IMR-90 (cell line): Measurements from ENCODE around the gene FCN1. TPM values are rescaled to one million over a fixed set of nuclear protein-coding genes. Genes with fewer than 3 reads are reported as not detected.

Experiments
- ATAC-seq: fragments of 200-7000 bp; cut with Tn5 transposase; 2 replicates; pipeline ENCODE4 v1.9.1; 2020; ENCODE audit warnings: low read depth, mild to moderate bottlenecking, moderate library complexity
- BruUV-seq: library from RNA; stranded (reverse); fragments of 400-500 nt; replicated peaks from 2 replicates; lab custom pipeline; 2021; lab: Mats Ljungman, UMichigan
- CTCF ChIA-PET: fragments of 300-600 bp; formaldehyde crosslinking; extraction: SDS; loops from one replicate; lab custom pipeline; 2021; ENCODE audit warnings: antibody characterized with exemption; lab: Yijun Ruan, JAX
- POLR2A ChIA-PET: fragments of 300-600 bp; sonication (Branson Sonifier 250); formaldehyde crosslinking; loops from one replicate; lab custom pipeline; 2022; ENCODE audit warnings: antibody characterized with exemption; ENCODE audit not compliant: unreplicated experiment; lab: Charles Lee
- DNase-seq: peaks from one replicate; pipeline ENCODE4 v3.0.0; 2013
- H2AFZ ChIP-seq: replicated peaks from 2 replicates; pipeline ENCODE3; 2013; ENCODE audit warnings: low read length, mild to moderate bottlenecking; ENCODE audit not compliant: poor library complexity
- H2AK5ac ChIP-seq: 2 replicates; pipeline ENCODE4 v1.6.1; 2013; ENCODE audit warnings: low read depth, low read length, inconsistent platforms
- H2AK9ac ChIP-seq: replicated peaks from 2 replicates; pipeline ENCODE3; 2013; ENCODE audit warnings: mild to moderate bottlenecking, low read depth, low read length, moderate library complexity; ENCODE audit not compliant: poor library complexity
- H2BK120ac ChIP-seq: 2 replicates; pipeline ENCODE4 v1.6.1; 2013; ENCODE audit warnings: low read depth, low read length, inconsistent platforms
- H2BK15ac ChIP-seq: 3 replicates; pipeline ENCODE4 v1.6.1; 2013; ENCODE audit warnings: low read depth, low read length, inconsistent platforms
- H2BK20ac ChIP-seq: 2 replicates; pipeline ENCODE4 v1.6.1; 2013; ENCODE audit warnings: low read depth, mild to moderate bottlenecking, inconsistent platforms, low read length, moderate library complexity
- H2BK5ac ChIP-seq: 2 replicates; pipeline ENCODE4 v1.6.1; 2013; ENCODE audit warnings: mild to moderate bottlenecking, low read depth, low read length, inconsistent platforms; ENCODE audit not compliant: poor library complexity, severe bottlenecking
- H3K14ac ChIP-seq: replicated peaks from 2 replicates; pipeline ENCODE4 v1.6.1; 2013; ENCODE audit warnings: low read depth, low read length, inconsistent platforms
- H3K18ac ChIP-seq: 2 replicates; pipeline ENCODE4 v1.6.1; 2013; ENCODE audit warnings: low read depth, low read length, control low read depth
- H3K23ac ChIP-seq: 2 replicates; pipeline ENCODE4 v1.6.1; 2013; ENCODE audit warnings: low read depth, low read length, inconsistent platforms
- H3K27ac ChIP-seq: 2 replicates; pipeline ENCODE4 v1.5.1; 2013; ENCODE audit warnings: mild to moderate bottlenecking, control low read depth, low read length; ENCODE audit not compliant: insufficient read depth
- H3K27me3 ChIP-seq: 2 replicates; pipeline ENCODE4 v1.6.1; 2013; ENCODE audit warnings: low read length; ENCODE audit not compliant: control insufficient read depth, insufficient read depth
- H3K36me3 ChIP-seq: 2 replicates; pipeline ENCODE4 v1.6.1; 2013; ENCODE audit warnings: low read length, mixed read lengths; ENCODE audit not compliant: control insufficient read depth, insufficient read depth
- H3K4ac ChIP-seq: 2 replicates; pipeline ENCODE4 v1.6.1; 2013; ENCODE audit warnings: low read depth, low read length, inconsistent platforms
- H3K4me1 ChIP-seq: 2 replicates; pipeline ENCODE4 v1.6.1; 2013; ENCODE audit warnings: low read length, mixed read lengths; ENCODE audit not compliant: control insufficient read depth, insufficient read depth
- H3K4me2 ChIP-seq: 2 replicates; pipeline ENCODE4 v1.6.1; 2013; ENCODE audit warnings: low read depth, mild to moderate bottlenecking, control low read depth, low read length, moderate library complexity
- H3K4me3 ChIP-seq: 2 replicates; pipeline ENCODE4 v1.5.1; 2013; ENCODE audit warnings: low read depth, mild to moderate bottlenecking, control low read depth, low read length, moderate library complexity; ENCODE audit not compliant: insufficient read depth
- H3K56ac ChIP-seq: 2 replicates; pipeline ENCODE4 v1.6.1; 2013; ENCODE audit warnings: low read length, inconsistent platforms; ENCODE audit not compliant: insufficient read depth; ENCODE audit errors: extremely low read depth
- H3K79me1 ChIP-seq, 2 experiments: 2 replicates each; pipeline ENCODE4 v1.6.1; 2013; ENCODE audit warnings: low read length in 2 of 2, inconsistent platforms in 1 of 2, low read depth in 1 of 2
- H3K9ac ChIP-seq: 2 replicates; pipeline ENCODE4 v1.6.1; 2013; ENCODE audit warnings: low read depth, low read length, control low read depth
- H3K9me1 ChIP-seq: 2 replicates; pipeline ENCODE4 v1.6.1; 2013; ENCODE audit warnings: low read length, inconsistent platforms; ENCODE audit not compliant: insufficient read depth
- H3K9me3 ChIP-seq: 2 replicates; pipeline ENCODE4 v1.6.1; 2013; ENCODE audit warnings: low read length; ENCODE audit not compliant: control insufficient read depth, insufficient read depth
- H4K20me1 ChIP-seq: 2 replicates; pipeline ENCODE4 v1.6.1; 2013; ENCODE audit warnings: low read length, inconsistent platforms; ENCODE audit not compliant: insufficient read depth
- H4K5ac ChIP-seq: 2 replicates; pipeline ENCODE4 v1.6.1; 2013; ENCODE audit warnings: mild to moderate bottlenecking, low read depth, low read length, control low read depth
- H4K8ac ChIP-seq, 2 experiments: 2 replicates each; pipeline ENCODE4 v1.6.1; 2013; ENCODE audit warnings: low read depth in 2 of 2, low read length in 2 of 2, control low read depth in 1 of 2, inconsistent platforms in 1 of 2
- H4K91ac ChIP-seq: 2 replicates; pipeline ENCODE4 v1.6.1; 2013; ENCODE audit warnings: low read depth, low read length, inconsistent platforms; ENCODE audit not compliant: insufficient read depth
- BHLHE40 ChIP-seq: fragments of 150-350 bp; IDR thresholded peaks from 2 replicates; pipeline ENCODE4 v1.6.1; 2016; ENCODE audit warnings: mild to moderate bottlenecking, low read depth, low read length
- CEBPB ChIP-seq: IDR thresholded peaks from 2 replicates; pipeline ENCODE4 v1.6.1; 2012; ENCODE audit warnings: low read depth, low read length, improper control_type of control experiment
- CHD1 ChIP-seq: IDR thresholded peaks from 2 replicates; pipeline ENCODE4 v1.6.1; 2012; ENCODE audit warnings: low read depth, low read length, improper control_type of control experiment
- FOS ChIP-seq: fragments of 150-350 bp; IDR thresholded peaks from 2 replicates; pipeline ENCODE4 v1.6.1; 2016; ENCODE audit warnings: low read depth, low read length
- MAFK ChIP-seq: IDR thresholded peaks from 2 replicates; pipeline ENCODE4 v1.6.1; 2012; ENCODE audit warnings: low read depth, low read length, improper control_type of control experiment
- MXI1 ChIP-seq: IDR thresholded peaks from 2 replicates; pipeline ENCODE4 v1.6.1; 2012; ENCODE audit warnings: low read depth, mild to moderate bottlenecking, low read length, moderate library complexity, borderline replicate concordance
- NFE2L2 ChIP-seq: fragments of 150-350 bp; IDR thresholded peaks from 2 replicates; pipeline ENCODE4 v1.6.1; 2016; ENCODE audit warnings: low read depth, mild to moderate bottlenecking, low read length
- POLR2A ChIP-seq: IDR thresholded peaks from 2 replicates; pipeline ENCODE4 v1.6.1; 2012; ENCODE audit warnings: mild to moderate bottlenecking, low read depth, low read length
- RAD21 ChIP-seq: IDR thresholded peaks from 2 replicates; pipeline ENCODE4 v1.6.1; 2012; ENCODE audit warnings: low read length, improper control_type of control experiment
- RFX5 ChIP-seq: IDR thresholded peaks from 2 replicates; pipeline ENCODE4 v1.8.0; 2012; ENCODE audit warnings: low read depth, mild to moderate bottlenecking, low read length, moderate library complexity
- WGBS, 2 experiments: methylation state at CpG; one replicate each; pipeline versions ENCODE4 v1.1.5 to v1.1.7; 2013; ENCODE audit warnings: missing lambda C conversion rate in 2 of 2; ENCODE audit not compliant: insufficient read length in 1 of 2; ENCODE audit errors: extremely low coverage in 2 of 2; 5-methylcytosine and 5-hydroxymethylcytosine counted together
- dilution Hi-C: fragments of 300-500 bp; cut with HindIII; formaldehyde crosslinking; loops from one replicate; pipeline ENCODE4 v1.14.3; 2018; ENCODE audit warnings: low sequenced_read_pairs; ENCODE audit not compliant: unreplicated experiment
- in situ Hi-C: fragments of 300-500 bp; cut with MboI; formaldehyde crosslinking; loops from 3 replicates; pipeline ENCODE4 v1.14.3; 2019; ENCODE audit warnings: low sequenced_read_pairs, inconsistent platforms, mixed read lengths
- intact Hi-C: fragments of 100-400 bp; cut with micrococcal nuclease; formaldehyde crosslinking; loops from 2 replicates; pipeline ENCODE4 v1.10.0; 2022
- polyA plus RNA-seq, 3 experiments: library from polyadenylated mRNA; depleted of rRNA; stranded (reverse); fragments of >200 nt; gene quantifications; 2 replicates each; pipeline ENCODE4 v1.2.3, GENCODE V29; 2012; ENCODE audit warnings: low replicate concordance in 1 of 3
- total RNA-seq: library from RNA; depleted of rRNA; stranded (reverse); fragments of >200 nt; gene quantifications from 2 replicates; pipeline ENCODE4 v1.2.3, GENCODE V29; 2012
- TF ChIP-seq, protein P1 (sequence below): fragments of 150-350 bp; IDR thresholded peaks from 2 replicates; pipeline ENCODE4 v1.6.1; 2017; ENCODE audit warnings: mild to moderate bottlenecking, antibody characterized with exemption, low read length, low read depth
- TF ChIP-seq, protein P2 (sequence below): conservative IDR thresholded peaks from 2 replicates; pipeline ENCODE4 v1.5.1; 2012; ENCODE audit warnings: mild to moderate bottlenecking, low read depth, low read length, improper control_type of control experiment
- TF ChIP-seq, protein P3 (sequence below): fragments of 150-350 bp; IDR thresholded peaks from 2 replicates; pipeline ENCODE4 v1.6.1; 2016; ENCODE audit warnings: low read depth, mild to moderate bottlenecking, low read length, moderate library complexity, borderline replicate concordance

Gene FCN1
- total and polyA plus RNA-seq, 2 of the 4 experiments (the other 2 are of a cell fraction), result not detected

DNA sequence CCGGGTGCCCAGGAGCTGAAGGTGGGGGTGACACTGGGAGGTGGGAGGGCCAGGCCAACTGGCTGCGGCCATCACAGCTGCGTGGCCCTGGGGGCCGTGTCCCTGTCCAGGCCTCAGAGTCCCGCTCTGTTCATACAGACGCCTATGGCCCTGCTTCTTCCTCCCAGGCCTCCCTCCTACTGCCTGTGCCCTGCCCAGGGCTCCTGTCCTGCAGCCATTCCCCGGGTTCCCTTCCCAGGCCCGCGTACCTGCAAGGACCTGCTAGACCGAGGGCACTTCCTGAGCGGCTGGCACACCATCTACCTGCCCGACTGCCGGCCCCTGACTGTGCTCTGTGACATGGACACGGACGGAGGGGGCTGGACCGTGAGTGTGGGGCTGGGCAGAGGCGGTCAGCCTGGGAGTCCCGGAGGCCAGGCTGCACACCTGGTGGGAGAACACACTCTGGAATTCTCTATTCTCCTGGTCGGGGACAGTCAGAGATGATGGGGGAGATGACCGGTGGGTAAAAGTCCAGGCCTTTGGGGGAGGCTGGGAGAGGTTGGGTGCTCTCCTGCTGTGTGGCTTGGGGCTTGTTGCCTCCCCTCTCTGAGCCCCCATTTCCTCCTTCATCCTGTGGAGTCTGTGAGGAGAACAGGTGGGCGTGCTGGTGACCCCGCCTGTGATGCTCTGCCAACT lies 32.6 kb downstream of the FCN1 start:
- in situ Hi-C loops (no loop called here), intact Hi-C loops (no loop called here), dilution Hi-C loops (no loop called here)
- no peaks in the 10 kb centered on the region for H3K4me1 ChIP-seq
- no peak overlapping the region for H3K4me3 ChIP-seq
- WGBS, 2 experiments, result 73% methylated on average over 2 of the region's 22 CpGs; no CpG with 5 or more reads in 1 of the 2 experiments
- peaks cover 54% of the 10 kb centered on the region for H3K27me3 ChIP-seq
- H3K9ac ChIP-seq, result no peak overlapping the region
- ATAC-seq (no peak), DNase-seq (no peak)
- no peak overlapping the region for H2BK15ac ChIP-seq
- no peaks in the 10 kb centered on the region for H3K9me3 ChIP-seq
- no peak overlapping the region for H3K4ac ChIP-seq
- CTCF ChIA-PET, result no interaction called here
- H4K91ac ChIP-seq, result no peak overlapping the region
- H3K79me1 ChIP-seq, result no peaks in the 10 kb centered on the region
- POLR2A ChIA-PET, result no interaction called here
- no peak overlapping the region for H2BK20ac ChIP-seq
- no peak overlapping the region for H2BK120ac ChIP-seq
- no peak overlapping the region for H2AFZ ChIP-seq
- no peaks in the 10 kb centered on the region for H4K20me1 ChIP-seq
- no peak overlapping the region for H4K8ac ChIP-seq
- H2AK9ac ChIP-seq, result no peak overlapping the region
- BruUV-seq, result no TSS peak
- H2AK5ac ChIP-seq, result no peak overlapping the region
- TF ChIP-seq, protein P1, sequence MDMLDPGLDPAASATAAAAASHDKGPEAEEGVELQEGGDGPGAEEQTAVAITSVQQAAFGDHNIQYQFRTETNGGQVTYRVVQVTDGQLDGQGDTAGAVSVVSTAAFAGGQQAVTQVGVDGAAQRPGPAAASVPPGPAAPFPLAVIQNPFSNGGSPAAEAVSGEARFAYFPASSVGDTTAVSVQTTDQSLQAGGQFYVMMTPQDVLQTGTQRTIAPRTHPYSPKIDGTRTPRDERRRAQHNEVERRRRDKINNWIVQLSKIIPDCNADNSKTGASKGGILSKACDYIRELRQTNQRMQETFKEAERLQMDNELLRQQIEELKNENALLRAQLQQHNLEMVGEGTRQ, result no peak
- TF ChIP-seq FOS, result no peak
- TF ChIP-seq RFX5, result no peak
- no peak for TF ChIP-seq BHLHE40
- TF ChIP-seq CEBPB, result no peak
- TF ChIP-seq NFE2L2, result no peak
- no peak for TF ChIP-seq RAD21
- TF ChIP-seq MXI1, result no peak
- TF ChIP-seq, protein P2, sequence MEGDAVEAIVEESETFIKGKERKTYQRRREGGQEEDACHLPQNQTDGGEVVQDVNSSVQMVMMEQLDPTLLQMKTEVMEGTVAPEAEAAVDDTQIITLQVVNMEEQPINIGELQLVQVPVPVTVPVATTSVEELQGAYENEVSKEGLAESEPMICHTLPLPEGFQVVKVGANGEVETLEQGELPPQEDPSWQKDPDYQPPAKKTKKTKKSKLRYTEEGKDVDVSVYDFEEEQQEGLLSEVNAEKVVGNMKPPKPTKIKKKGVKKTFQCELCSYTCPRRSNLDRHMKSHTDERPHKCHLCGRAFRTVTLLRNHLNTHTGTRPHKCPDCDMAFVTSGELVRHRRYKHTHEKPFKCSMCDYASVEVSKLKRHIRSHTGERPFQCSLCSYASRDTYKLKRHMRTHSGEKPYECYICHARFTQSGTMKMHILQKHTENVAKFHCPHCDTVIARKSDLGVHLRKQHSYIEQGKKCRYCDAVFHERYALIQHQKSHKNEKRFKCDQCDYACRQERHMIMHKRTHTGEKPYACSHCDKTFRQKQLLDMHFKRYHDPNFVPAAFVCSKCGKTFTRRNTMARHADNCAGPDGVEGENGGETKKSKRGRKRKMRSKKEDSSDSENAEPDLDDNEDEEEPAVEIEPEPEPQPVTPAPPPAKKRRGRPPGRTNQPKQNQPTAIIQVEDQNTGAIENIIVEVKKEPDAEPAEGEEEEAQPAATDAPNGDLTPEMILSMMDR, result no peak
- TF ChIP-seq, protein P3, sequence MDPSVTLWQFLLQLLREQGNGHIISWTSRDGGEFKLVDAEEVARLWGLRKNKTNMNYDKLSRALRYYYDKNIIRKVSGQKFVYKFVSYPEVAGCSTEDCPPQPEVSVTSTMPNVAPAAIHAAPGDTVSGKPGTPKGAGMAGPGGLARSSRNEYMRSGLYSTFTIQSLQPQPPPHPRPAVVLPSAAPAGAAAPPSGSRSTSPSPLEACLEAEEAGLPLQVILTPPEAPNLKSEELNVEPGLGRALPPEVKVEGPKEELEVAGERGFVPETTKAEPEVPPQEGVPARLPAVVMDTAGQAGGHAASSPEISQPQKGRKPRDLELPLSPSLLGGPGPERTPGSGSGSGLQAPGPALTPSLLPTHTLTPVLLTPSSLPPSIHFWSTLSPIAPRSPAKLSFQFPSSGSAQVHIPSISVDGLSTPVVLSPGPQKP, result no peak
- no peak for TF ChIP-seq MAFK
- no peak for TF ChIP-seq POLR2A
- TF ChIP-seq CHD1, result no peak
- no peak overlapping the region for H3K27ac ChIP-seq
- no peak overlapping the region for H3K4me2 ChIP-seq
- no peak overlapping the region for H4K5ac ChIP-seq
- no peak overlapping the region for H3K18ac ChIP-seq
- no peaks in the 10 kb centered on the region for H3K36me3 ChIP-seq
- H3K9me1 ChIP-seq, result no peaks in the 10 kb centered on the region
- no peak overlapping the region for H3K56ac ChIP-seq
- H3K14ac ChIP-seq, result no peak overlapping the region
- H3K23ac ChIP-seq, result no peak overlapping the region
- H2BK5ac ChIP-seq, result no peak overlapping the region
